ENCODE data around the gene GPBAR1. TPM values are rescaled to one million over a fixed set of nuclear protein-coding genes. Genes with fewer than 3 reads are reported as not detected.

GPBAR1 gene
- total RNA-seq, 1 donor from 2014 or later = not detected

DNA sequence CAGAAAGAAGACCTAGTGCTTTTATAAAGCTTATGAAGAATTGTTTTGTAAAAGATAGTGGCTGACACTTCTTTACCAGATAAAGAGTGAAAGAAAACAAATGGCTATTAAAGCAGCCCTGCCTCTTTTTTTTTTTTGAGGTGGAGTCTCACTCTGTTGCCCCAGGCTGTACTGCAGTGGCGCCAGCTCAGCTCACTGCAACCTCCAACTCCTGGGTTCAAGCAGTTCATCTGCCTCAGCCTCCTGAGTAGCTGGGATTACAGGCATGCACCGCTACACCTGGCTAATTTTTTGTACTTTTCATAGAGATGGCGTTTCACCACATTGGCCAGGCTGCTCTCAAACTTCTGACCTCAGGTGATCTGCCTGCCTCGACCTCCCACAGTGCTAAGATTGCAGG lies 31.0 kb upstream of the GPBAR1 start:
- no peak overlapping the region for H3K4me3 Mint-ChIP-seq (ENCODE audit: unreplicated experiment)
- H3K9me3 Mint-ChIP-seq (ENCODE audit: unreplicated experiment) = no peaks in the 10 kb centered on the region
- H3K27me3 Mint-ChIP-seq (ENCODE audit: unreplicated experiment) = no peaks in the 10 kb centered on the region
- DNase-seq (ENCODE audit: extremely low spot score, unreplicated experiment) = no peak
- H3K36me3 Mint-ChIP-seq (ENCODE audit: unreplicated experiment) = peaks cover 62% of the 10 kb centered on the region
- TF ChIP-seq CTCF (IDR thresholded peaks at IDR 0.05) = no peak
- peak overlapping the region; percentile 86 for H3K27ac Mint-ChIP-seq (ENCODE audit: unreplicated experiment)
- H3K4me1 Mint-ChIP-seq (ENCODE audit: unreplicated experiment) = peaks cover 38% of the 10 kb centered on the region

DNA sequence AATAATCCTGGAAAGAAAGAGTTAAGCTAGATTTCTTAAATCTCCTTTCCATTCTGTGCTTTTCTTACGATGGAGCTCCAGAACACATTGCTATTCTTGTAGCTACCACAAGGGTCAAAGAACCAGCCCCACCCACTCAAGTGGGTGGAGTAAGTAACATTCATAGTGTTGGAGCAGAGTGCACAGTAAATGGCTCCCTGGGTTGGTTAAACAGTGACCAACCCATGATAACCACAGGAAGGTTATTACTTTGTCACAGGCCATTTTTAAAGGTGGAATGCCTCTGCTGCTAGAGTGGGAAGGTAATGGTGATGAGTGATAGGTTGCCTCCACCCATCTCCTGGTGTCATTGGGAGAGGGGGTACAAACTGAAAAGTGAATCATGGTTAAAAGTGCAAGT lies 29.9 kb upstream of the GPBAR1 start:
- peak; percentile 17 for TF ChIP-seq CTCF (IDR thresholded peaks at IDR 0.05)
- DNase-seq (ENCODE audit: extremely low spot score, unreplicated experiment) = no peak
- Mint-ChIP-seq H3K36me3 (ENCODE audit: unreplicated experiment) (peaks cover 59% of the 10 kb centered on the region), H3K27me3 (ENCODE audit: unreplicated experiment) (no peaks in the 10 kb centered on the region), H3K4me3 (ENCODE audit: unreplicated experiment) (no peak overlapping the region), H3K4me1 (ENCODE audit: unreplicated experiment) (peaks cover 38% of the 10 kb centered on the region), H3K27ac (ENCODE audit: unreplicated experiment) (peak overlapping the region; percentile 86), H3K9me3 (ENCODE audit: unreplicated experiment) (no peaks in the 10 kb centered on the region)

DNA sequence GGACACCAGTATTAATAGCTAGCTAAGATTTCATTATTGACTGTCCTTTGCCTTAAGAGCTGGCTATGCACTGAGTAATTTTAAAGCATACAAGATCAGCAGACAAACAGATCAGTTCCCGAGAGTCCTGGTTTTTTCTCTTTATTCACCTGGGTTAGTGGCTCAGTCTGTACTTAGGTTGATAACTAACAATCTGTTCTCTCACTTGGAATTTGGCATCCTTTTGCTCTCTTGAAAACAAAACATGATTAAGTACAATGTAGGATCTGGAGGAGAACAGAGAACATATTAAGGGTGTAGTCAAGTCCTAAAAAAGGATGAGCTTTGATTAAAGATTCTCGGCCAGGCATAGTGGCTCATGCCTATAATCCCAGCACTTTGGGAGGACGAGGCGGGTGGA lies 27.3 kb upstream of the GPBAR1 start:
- Mint-ChIP-seq H3K4me1 (ENCODE audit: unreplicated experiment) (peaks cover 29% of the 10 kb centered on the region), H3K4me3 (ENCODE audit: unreplicated experiment) (no peak overlapping the region), H3K27ac (ENCODE audit: unreplicated experiment) (no peak overlapping the region), H3K9me3 (ENCODE audit: unreplicated experiment) (no peaks in the 10 kb centered on the region), H3K36me3 (ENCODE audit: unreplicated experiment) (peaks cover 58% of the 10 kb centered on the region), H3K27me3 (ENCODE audit: unreplicated experiment) (no peaks in the 10 kb centered on the region)
- no peak for DNase-seq (ENCODE audit: extremely low spot score, unreplicated experiment)
- TF ChIP-seq CTCF (IDR thresholded peaks at IDR 0.05) = no peak

GRCh38 chr2:218234521-218234920 lies 26.3 kb upstream of the GPBAR1 start:
- Mint-ChIP-seq H3K27me3 (ENCODE audit: unreplicated experiment) (no peaks in the 10 kb centered on the region), H3K4me3 (ENCODE audit: unreplicated experiment) (no peak overlapping the region), H3K9me3 (ENCODE audit: unreplicated experiment) (no peaks in the 10 kb centered on the region), H3K4me1 (ENCODE audit: unreplicated experiment) (peaks cover 21% of the 10 kb centered on the region), H3K36me3 (ENCODE audit: unreplicated experiment) (peaks cover 60% of the 10 kb centered on the region), H3K27ac (ENCODE audit: unreplicated experiment) (no peak overlapping the region)
- no peak for TF ChIP-seq CTCF (IDR thresholded peaks at IDR 0.05)
- no peak for DNase-seq (ENCODE audit: extremely low spot score, unreplicated experiment)

- Mint-ChIP-seq H3K4me1 (ENCODE audit: unreplicated experiment) (peaks cover 16% of the 10 kb centered on the region), H3K27me3 (ENCODE audit: unreplicated experiment) (no peaks in the 10 kb centered on the region), H3K9me3 (ENCODE audit: unreplicated experiment) (no peaks in the 10 kb centered on the region), H3K36me3 (ENCODE audit: unreplicated experiment) (peaks cover 60% of the 10 kb centered on the region), H3K4me3 (ENCODE audit: unreplicated experiment) (no peak overlapping the region), H3K27ac (ENCODE audit: unreplicated experiment) (no peak overlapping the region)
- no peak for DNase-seq (ENCODE audit: extremely low spot score, unreplicated experiment)
- TF ChIP-seq CTCF (IDR thresholded peaks at IDR 0.05) = no peak
Measured at GRCh38 chr2:218235017-218235416, 25.8 kb upstream of the GPBAR1 start.

Data from osteocyte (in vitro differentiated cells).